OCI-LY3 (cell line): ENCODE data around the gene GDF9.

ENCODE experiments used
- EZH2phosphoT487 ChIP-seq: fragments of 200-600 bp; shearing (Covaris generic); IDR thresholded peaks from 2 replicates; pipeline ENCODE4 v1.6.1; 2018; ENCODE audit warnings: antibody characterized with exemption, mixed run types, low read depth
- TF ChIP-seq, protein P1 (sequence below): fragments of 200-600, 300-600 bp; sonication (generic); IDR thresholded peaks from 2 replicates; pipeline ENCODE4 v1.5.1; 2014; ENCODE audit warnings: antibody characterized with exemption, low read length, low read depth

- TF ChIP-seq, protein P1, sequence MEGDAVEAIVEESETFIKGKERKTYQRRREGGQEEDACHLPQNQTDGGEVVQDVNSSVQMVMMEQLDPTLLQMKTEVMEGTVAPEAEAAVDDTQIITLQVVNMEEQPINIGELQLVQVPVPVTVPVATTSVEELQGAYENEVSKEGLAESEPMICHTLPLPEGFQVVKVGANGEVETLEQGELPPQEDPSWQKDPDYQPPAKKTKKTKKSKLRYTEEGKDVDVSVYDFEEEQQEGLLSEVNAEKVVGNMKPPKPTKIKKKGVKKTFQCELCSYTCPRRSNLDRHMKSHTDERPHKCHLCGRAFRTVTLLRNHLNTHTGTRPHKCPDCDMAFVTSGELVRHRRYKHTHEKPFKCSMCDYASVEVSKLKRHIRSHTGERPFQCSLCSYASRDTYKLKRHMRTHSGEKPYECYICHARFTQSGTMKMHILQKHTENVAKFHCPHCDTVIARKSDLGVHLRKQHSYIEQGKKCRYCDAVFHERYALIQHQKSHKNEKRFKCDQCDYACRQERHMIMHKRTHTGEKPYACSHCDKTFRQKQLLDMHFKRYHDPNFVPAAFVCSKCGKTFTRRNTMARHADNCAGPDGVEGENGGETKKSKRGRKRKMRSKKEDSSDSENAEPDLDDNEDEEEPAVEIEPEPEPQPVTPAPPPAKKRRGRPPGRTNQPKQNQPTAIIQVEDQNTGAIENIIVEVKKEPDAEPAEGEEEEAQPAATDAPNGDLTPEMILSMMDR: no peak
- no peak for TF ChIP-seq EZH2phosphoT487
Observed at GRCh38 chr5:132823481-132824050, 42.7 kb downstream of the GDF9 start.
